ES-I3 (cell line): ENCODE measurements around the gene DSC2.

ENCODE experiments used
- H3K36me3 ChIP-seq: 2 replicates; pipeline ENCODE4 v1.6.1; 2013; ENCODE audit warnings: mild to moderate bottlenecking, low read length, control low read depth, moderate library complexity; ENCODE audit not compliant: insufficient read depth
- H3K4me1 ChIP-seq: 2 replicates; pipeline ENCODE4 v1.6.1; 2013; ENCODE audit warnings: mild to moderate bottlenecking, control low read depth, low read length; ENCODE audit not compliant: insufficient read depth
- H3K9ac ChIP-seq: 2 replicates; pipeline ENCODE4 v1.6.1; 2013; ENCODE audit warnings: low read depth, mild to moderate bottlenecking, low read length, moderate library complexity
- H3K9me3 ChIP-seq: 2 replicates; pipeline ENCODE4 v1.6.1; 2013; ENCODE audit warnings: mild to moderate bottlenecking, low read length, moderate library complexity; ENCODE audit not compliant: control insufficient read depth, insufficient read depth

Gene DSC2

DNA sequence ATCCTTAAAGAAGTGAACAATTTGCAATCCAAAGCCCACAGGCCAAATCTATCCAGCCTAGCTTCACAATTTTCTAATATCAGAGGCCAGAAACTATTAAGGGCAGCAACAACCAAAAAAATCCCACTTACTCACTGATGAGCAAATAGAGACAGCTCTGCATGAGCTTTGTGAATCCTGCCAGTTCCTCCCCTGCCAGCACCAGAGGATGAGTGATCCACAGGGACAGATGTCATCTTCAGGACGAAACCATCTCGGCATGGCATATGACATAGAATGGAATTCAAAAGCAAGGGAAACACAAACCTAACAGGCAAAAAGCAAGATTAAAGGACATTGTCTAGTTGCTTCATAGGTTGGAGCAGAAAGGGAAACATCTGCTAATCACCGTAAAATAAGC, 2.2 kb upstream of the DSC2 start:
- Histone ChIP-seq H3K9me3 (no peaks in the 10 kb centered on the region), H3K9ac (no peak overlapping the region), H3K4me1 (peaks cover 10% of the 10 kb centered on the region)

DNA sequence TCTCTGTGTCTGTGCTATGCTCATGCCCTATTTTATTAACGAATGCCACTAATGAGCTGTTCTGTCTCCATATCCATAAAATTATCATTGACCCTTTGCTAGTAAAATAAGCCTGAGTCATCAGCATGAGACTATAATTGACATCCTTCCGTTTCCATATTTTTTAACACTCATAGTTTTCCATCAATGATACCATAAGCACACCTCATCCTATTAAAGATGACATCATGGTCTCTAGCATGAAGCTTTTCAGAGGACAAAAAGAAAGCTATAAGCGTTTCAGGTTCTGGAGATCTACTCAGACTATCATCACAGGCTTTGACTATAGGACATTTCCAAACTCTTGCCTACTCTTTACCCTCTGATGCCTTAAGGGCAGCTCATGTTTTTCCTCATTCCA, 1.2 kb upstream of the DSC2 start:
- H3K9ac ChIP-seq: no peak overlapping the region
- no peaks in the 10 kb centered on the region for H3K9me3 ChIP-seq
- H3K4me1 ChIP-seq: peaks cover 10% of the 10 kb centered on the region
- H3K36me3 ChIP-seq: no peaks in the 10 kb centered on the region

More for the DNA sequence above, 2.2 kb upstream of the DSC2 start:
- no peaks in the 10 kb centered on the region for H3K36me3 ChIP-seq

DNA sequence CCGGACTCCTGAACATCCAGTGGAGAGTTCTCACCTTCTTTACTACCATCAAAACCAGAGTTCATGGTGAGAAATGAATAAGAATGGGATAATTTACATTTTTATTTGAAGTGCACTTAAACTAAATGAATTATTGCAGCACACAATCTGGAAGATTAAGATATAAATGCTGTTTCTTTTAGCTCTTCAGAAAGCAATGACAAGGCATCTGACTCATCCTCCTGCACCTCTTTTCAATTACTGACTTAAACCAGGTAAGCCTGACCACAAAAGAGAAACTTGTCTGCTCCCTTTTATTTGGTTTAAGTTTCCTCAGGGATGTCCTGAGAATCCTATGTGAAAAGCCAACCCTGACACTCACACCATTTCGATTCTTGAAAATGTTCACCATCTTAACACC, 720 bp upstream of the DSC2 start:
- Histone ChIP-seq H3K4me1 (peaks cover 10% of the 10 kb centered on the region), H3K9ac (peak overlapping the region; percentile 92)

DNA sequence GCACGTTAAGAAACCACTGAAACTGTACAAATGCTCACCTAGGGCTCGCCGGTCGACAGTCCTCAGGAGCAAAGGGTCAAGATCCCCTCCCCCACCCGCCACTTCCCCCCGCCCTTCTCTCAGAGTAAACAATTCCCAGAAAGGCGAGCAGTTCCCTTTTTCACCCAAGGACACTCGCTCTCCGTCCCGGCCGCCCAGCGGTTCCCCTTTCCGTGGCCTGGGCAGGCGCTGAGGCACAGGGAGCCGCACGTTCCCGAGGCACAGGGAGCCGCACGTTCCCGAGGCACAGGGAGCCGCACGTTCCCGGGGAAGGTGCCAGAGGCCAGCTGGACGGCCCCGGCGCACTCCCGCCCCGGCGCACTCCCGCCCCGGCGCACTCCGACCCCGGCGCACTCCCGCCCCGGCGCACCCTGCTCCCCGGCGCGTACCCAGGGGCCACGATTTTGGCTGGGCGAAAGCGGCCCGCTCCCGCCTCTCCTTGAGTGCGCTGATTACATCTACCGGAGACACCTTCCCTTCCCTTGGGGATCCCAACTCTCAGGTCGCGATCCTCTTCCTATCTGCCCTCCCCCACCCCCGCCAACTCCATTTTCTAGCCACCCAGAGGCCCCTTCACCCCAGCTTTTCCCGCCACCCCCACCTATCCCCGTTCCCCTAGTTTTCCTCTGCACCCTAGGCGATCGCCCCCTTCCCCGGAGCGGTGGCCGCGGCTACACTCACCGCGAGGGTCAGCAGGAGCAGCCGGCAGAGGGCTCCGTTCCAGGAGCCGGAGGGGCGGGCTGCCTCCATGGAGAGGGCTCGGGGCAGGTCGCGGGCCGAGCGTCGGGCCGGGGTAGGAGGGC, 817 bp downstream of the DSC2 start:
- H3K4me1 ChIP-seq: peaks cover 10% of the 10 kb centered on the region
- H3K9me3 ChIP-seq: no peaks in the 10 kb centered on the region
- no peaks in the 10 kb centered on the region for H3K36me3 ChIP-seq
- H3K9ac ChIP-seq: peak overlapping the region; percentile 92

More for the DNA sequence above, 720 bp upstream of the DSC2 start:
- Histone ChIP-seq H3K36me3 (no peaks in the 10 kb centered on the region), H3K9me3 (no peaks in the 10 kb centered on the region)

DNA sequence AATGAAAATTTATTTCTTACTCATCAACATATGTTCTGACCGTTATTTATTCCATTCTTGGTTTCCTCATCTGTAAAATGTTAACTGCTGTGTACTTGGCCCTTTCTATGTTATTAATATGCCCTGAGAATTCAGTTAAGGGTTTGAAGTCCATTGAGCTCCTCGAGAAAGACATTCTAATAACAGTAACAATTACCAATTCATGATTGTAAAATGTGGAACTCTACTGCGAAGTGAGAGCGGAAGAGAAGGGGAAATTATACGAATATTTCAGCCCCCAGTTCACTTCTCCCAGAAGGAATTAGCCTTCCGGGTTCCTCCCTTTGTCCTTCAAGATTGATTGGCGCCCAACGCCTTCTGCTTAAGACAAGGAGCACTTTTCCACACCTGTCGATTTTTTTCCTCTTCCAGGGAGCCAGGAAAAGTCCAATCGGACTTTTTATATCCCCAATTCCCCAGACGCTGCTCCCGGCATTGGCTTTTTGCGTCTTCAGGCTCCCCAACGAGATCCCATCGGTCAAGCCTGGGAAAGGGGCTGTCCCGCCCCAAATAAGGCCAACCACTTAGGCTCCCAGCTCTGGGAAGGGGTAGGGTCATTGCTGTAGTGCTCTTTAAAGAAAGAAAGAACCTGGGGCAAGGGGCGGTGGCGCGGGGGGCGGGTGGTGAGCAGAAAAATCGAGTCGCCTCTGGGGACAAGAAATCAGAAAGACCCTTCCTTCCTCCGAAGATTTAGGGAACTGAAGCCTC, 1.6 kb downstream of the DSC2 start:
- H3K4me1 ChIP-seq: peaks cover 10% of the 10 kb centered on the region
- H3K36me3 ChIP-seq: no peaks in the 10 kb centered on the region
- peak overlapping the region; percentile 92 for H3K9ac ChIP-seq
- H3K9me3 ChIP-seq: no peaks in the 10 kb centered on the region

DNA sequence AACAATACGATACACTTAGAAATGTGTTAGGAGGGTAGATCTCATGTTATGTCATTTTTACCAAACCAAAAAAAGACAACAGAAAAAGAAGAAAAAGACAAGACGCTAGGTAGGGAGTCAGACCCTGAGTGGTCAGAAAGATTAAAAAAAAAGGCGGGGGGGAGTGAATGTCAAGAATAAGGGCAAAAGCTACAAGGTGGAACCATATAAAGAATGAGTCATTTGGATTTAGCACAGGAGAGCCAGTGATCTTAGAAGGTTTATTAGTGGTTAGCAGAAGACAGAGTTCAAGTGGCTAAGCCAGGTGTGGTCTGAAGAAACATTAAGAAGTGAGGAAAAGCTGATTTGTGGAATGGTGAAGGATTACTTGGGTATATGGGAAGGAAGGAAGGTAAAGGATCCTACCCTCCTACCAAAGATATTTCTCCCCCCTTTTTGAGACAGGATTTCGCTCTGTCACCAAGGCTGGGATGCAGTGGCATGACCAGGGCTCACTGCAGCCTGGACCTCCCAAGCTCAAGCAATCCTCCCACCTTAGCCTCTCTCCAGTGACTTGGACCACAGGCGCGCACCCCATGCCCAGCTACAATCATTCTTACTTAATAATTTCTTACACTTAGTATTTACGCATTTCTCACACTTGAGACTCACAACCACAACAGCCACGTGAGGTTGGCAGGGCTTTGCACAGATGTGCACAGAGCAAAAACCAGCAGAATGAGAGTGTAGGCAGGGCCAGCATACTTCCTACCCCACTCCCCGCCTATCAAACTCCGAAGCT, 2.6 kb downstream of the DSC2 start:
- Histone ChIP-seq H3K4me1 (peaks cover 10% of the 10 kb centered on the region), H3K9ac (peak overlapping the region; percentile 92; the same call in 1 of the 2 replicates)

DNA sequence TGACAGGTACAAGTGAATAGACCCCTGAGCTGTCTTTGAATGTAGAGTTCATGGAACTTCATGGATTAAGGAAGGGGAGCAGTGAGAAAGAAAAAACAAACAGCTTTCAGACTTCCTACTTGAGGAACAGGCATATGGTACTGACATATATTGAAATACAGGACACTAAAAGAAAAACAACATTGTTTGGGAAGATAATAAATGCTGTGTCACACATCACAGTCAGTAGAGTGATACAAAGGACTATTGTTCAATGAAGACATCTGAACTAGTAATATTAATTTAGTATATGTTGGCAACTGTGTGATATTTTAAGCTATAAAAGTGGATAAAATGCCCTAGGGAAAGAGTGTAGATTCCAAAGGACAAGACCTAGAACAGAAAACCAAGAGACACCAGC, 3.3 kb downstream of the DSC2 start:
- H3K9me3 ChIP-seq: no peaks in the 10 kb centered on the region
- peaks cover 10% of the 10 kb centered on the region for H3K4me1 ChIP-seq
- H3K9ac ChIP-seq: no peak overlapping the region
- H3K36me3 ChIP-seq: no peaks in the 10 kb centered on the region

More for the DNA sequence above, 2.6 kb downstream of the DSC2 start:
- no peaks in the 10 kb centered on the region for H3K9me3 ChIP-seq
- no peaks in the 10 kb centered on the region for H3K36me3 ChIP-seq

DNA sequence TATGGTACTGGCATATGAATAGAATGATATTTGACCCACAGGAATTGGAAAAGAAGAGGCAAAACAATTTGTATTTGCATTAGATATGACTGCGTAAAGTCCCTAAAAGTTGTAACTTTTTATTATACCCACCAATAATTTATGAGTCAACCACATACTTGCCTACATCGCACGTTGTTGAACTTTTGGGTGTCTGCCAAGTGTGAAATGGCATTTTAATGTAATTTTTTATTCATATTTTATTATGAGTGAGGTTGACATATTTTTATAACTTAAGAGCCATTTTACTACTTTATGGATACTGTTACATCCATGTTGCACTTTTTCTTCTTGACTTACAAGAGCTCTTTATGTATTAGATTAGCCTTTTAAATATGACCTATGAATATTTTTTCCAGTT, 4.6 kb downstream of the DSC2 start:
- H3K9ac ChIP-seq: no peak overlapping the region
- H3K36me3 ChIP-seq: no peaks in the 10 kb centered on the region
- no peaks in the 10 kb centered on the region for H3K9me3 ChIP-seq
- no peaks in the 10 kb centered on the region; the same call in 1 of the 2 replicates for H3K4me1 ChIP-seq

DNA sequence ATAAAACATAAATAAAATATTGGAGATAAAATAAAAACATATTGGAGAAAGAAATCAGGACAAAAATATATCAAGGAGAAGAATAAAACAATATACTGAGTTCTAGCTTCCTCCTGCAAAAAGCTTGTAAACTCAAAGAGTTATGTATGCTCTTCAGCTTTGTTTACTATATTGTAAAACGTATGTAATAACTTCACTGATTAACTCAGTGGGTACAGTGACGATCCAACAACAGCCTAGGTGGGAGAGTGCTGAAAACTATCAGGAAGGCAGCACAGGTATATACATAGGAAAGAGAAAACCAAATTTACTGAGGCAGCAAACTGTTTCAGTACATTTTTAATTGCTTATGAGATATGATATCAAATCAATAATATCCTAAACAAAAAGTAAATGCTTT, 8.3 kb downstream of the DSC2 start:
- H3K4me1 ChIP-seq: no peaks in the 10 kb centered on the region
- H3K9me3 ChIP-seq: no peaks in the 10 kb centered on the region
- H3K9ac ChIP-seq: no peak overlapping the region
- H3K36me3 ChIP-seq: no peaks in the 10 kb centered on the region; the same call in 1 of the 2 replicates

DNA sequence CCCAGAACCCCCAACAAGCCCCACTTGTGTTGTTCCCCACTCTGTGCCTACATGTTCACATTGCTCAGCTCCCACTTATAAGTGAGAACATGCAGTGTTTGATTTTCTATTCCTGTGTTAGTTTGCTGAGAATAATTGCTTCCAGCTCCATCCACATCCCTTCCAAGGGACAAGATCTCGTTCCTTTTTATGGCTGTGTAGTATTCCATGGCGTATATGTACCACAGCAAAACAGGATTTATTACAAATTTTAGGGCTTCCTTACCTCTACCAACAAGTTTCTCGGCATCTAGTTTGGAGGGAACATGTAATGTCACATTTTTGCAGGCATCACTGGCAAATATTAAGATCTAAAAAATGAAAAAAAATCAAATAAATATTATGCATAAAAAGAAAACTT, 8.9 kb downstream of the DSC2 start:
- Histone ChIP-seq H3K9ac (no peak overlapping the region), H3K4me1 (no peaks in the 10 kb centered on the region), H3K36me3 (no peaks in the 10 kb centered on the region; the same call in 1 of the 2 replicates), H3K9me3 (no peaks in the 10 kb centered on the region)

DNA sequence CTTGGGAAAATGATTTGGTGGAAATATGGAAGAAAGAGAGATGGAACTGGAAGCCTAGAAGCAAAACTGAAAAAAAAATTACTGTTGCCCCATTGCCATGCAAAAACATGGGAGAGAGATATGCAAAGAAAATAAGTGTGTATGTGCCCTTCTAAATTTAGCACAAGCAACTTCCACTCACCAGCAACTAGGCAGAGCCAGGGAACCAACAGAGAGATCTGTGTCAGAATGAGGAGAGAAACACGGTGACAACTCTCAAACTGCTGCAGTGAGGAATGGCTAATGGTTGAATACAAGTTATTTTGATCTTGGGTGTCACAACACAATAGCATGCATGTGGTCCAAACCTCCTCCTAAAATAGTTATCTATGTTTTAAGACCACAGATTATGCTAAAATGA, 10.9 kb downstream of the DSC2 start:
- no peak overlapping the region for H3K9ac ChIP-seq
- H3K4me1 ChIP-seq: no peaks in the 10 kb centered on the region
- H3K9me3 ChIP-seq: no peaks in the 10 kb centered on the region
- H3K36me3 ChIP-seq: no peaks in the 10 kb centered on the region; the same call in none of the 2 replicates

DNA sequence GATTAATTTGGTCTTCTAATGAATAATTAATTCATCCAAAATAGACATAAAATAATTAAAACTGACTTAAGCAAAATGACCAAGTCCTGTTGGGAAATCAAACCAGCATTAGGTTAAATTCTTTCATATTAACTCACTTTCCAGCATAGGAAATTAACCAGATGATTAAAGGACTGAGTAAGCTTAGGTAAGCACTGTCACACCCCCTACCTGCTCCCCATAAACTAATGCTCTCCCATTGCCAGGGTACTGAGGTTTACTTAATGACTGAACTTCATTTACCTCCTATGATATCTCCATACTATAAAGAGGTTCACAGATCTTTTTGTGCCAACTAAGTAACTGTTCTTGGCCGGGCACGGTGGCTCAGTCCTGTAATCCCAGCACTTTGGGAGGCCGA, 13.7 kb downstream of the DSC2 start:
- no peaks in the 10 kb centered on the region for H3K9me3 ChIP-seq
- H3K36me3 ChIP-seq: no peaks in the 10 kb centered on the region; the same call in none of the 2 replicates
- H3K4me1 ChIP-seq: no peaks in the 10 kb centered on the region
- H3K9ac ChIP-seq: no peak overlapping the region

DNA sequence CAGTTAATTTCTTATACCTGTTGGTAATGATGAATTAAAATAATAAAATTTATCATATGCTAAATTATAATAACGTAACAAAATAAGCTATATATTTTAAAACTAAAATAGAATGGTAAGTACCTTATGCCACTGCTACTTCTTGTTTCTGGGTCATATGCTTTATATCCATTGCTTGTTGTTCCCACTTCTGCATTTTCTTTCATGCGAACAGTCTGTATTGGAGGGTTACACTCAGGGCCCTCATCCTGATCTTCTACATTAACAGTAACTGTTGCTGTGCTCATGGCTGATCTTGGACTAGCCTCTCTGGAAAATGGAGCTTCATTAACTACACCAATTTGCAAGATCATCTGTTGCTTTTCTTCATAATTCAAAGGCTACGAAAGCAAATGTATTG, 22.2 kb downstream of the DSC2 start:
- Histone ChIP-seq H3K9me3 (no peaks in the 10 kb centered on the region), H3K36me3 (no peaks in the 10 kb centered on the region), H3K4me1 (no peaks in the 10 kb centered on the region), H3K9ac (no peak overlapping the region)

DNA sequence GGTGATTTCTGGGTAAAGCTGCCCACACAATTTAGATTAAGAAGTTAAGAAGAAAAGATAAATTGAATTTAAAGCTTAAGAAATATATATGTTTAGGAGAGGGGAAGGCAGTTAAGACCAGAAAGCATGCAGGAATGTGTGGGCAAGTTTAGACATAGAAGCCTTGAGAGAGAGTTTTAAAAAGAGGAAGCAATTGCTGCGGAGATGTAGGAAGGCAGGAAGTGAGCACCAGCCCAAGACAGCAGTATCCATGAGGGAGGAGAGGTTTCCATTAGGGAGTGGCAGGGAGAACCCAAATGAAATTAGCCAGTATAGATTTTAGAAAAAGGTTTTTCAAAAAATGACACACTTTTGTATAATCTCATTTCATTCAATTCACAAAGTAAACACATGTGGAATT, 24.3 kb downstream of the DSC2 start:
- no peaks in the 10 kb centered on the region for H3K9me3 ChIP-seq
- peaks cover 7% of the 10 kb centered on the region; the same call in 1 of the 2 replicates for H3K36me3 ChIP-seq
- no peaks in the 10 kb centered on the region for H3K4me1 ChIP-seq
- H3K9ac ChIP-seq: no peak overlapping the region
